HG02885 (cell line): ENCODE measurements around the gene EFCAB6.

ENCODE experiments used
- ATAC-seq: cut with Tn5 transposase; IDR thresholded peaks from one replicate; pipeline ENCODE4 v1.9.1; 2021; ENCODE audit warnings: mild to moderate bottlenecking; ENCODE audit not compliant: unreplicated experiment, poor library complexity

Gene EFCAB6

DNA sequence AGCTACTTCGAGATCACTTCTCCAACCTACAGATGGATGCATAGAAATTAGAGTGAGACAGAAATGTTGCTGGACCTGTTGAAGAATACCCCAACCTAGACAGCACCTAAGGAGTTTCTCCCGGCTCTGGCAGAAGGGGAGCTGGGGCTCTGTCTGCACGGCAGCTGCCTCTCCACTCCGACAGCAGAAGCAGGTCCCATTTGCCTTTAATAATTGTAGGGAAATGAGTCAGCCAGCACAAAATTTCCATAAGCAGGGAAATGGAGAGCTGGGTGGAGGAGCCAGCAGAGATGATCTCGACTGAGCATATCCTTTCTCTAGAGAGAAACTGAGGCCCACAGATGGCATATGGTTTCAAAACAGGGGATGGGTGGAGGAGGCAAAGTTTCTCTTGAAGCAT lies 80.1 kb downstream of the EFCAB6 start:
- no peak for ATAC-seq

- ATAC-seq, result no peak
These were observed 85.1 kb downstream of the EFCAB6 start for GRCh38 chr22:43726964-43727543.

- no peak for ATAC-seq
These were observed 85.8 kb downstream of the EFCAB6 start for GRCh38 chr22:43726322-43726721.

DNA sequence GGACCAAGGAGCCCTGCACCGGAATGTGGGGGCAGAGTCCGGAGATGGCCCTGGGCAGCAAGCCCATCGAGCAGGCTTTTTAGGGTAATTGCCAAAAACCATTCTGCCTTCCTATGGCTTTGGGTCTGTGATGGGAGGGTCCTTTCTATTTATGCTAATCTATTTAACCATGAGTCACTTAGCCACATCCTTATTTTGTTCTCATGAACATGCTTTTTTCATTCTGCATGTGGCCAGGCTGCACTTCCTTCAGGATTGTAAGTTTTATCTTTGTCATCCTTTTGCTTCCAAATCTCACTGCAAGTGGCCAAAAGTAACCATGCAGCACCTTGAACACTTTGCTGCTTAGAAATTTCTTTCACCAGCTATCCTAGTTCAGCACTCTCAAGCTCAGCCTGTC lies 88.3 kb downstream of the EFCAB6 start:
- no peak for ATAC-seq

DNA sequence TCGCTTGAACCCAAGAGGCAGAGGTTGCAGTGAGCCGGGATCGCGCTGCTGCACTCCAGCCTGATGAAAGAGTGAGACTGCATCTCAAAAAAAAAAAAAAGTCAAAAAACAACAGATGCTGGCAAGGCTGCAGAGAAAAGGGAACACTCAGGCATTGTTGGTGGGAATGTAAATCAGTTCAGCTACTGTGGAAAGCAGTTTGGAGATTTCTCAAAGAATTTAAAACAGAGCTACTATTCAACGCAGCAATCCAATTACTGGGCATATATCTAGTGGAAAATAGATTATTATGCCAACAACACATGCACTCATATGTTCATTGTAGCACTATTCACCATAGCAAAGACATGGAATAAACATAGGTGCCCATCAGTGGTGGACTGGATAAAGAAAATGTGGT lies 89.7 kb downstream of the EFCAB6 start:
- no peak for ATAC-seq

DNA sequence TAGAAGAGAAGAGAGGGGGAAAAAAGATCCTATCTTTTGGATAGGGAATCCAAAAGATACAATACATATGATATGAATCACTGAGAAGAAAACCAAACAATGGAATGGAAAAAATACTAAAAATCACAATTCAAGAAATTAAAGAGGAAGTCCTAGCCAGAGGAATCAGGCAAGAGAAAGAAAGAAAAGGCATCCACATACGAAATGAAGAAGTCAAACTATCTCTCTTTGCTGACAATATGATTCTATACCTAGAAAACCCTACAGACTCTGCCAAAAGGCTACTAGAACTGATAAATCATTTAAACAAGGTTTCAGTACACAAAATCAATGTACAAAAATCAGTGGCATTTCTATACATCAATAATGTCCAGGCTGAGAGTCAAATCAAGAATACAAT lies 91.4 kb downstream of the EFCAB6 start:
- ATAC-seq, result no peak

GRCh38 chr22:43714104-43714503 lies 98.0 kb downstream of the EFCAB6 start:
- no peak for ATAC-seq

GRCh38 chr22:43711681-43712080 lies 100.4 kb downstream of the EFCAB6 start:
- ATAC-seq, result no peak

DNA sequence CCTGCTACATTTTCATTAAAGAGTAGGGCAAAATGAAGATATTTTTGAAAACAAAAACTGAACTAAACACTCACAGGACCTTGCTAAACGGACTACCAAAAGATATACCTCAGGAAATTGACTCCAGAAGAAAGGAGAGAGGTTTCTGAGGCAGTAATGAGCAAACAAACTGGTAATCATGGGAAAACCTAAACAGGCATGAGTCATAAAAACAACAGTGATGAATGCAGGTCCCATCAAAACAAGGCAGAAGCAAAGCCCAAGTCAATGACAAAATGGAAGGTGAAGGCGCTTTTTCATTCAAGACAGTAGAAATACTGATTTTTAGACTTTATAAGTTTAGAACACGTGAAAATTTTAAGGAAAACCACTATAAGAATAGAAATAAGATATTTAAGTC lies 104.5 kb downstream of the EFCAB6 start:
- ATAC-seq, result no peak

DNA sequence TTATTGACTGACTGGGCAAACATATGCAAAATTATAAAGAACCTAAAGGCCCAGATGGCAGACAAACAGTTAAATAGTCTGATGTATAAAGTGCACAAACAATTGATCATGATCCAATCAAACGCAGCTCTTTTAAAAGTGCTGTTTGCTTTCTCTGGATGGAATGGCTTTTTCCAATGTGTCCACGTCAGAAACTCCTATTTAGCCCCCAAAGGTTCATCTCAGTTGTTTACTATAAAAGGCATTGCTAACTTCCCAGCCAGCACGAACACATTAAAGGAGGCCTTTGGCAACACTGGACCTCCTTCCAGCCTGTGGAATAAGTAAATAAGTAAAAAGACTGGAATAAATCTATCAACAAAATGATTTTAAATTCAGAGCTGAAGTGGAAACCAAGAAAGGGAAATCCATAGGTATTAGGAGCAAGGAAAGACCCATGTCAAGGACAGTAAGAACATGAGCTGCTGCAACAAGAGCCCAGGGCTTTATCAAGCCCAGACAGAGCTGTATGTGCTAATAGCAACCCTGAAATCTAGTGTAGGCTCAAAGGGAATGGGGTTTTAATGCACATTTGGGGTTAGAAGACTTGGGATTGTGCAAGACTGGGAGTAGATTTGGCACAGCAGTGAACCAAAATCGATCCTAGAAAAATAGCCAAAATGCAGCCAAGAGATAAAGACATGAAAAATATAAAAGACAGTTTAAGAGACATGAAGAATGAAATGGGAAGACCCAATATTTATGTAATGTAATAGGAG lies 105.4 kb downstream of the EFCAB6 start:
- ATAC-seq, result no peak

- ATAC-seq, result no peak
These were observed 106.0 kb downstream of the EFCAB6 start for GRCh38 chr22:43706151-43706550.

- no peak for ATAC-seq
These were observed 108.1 kb downstream of the EFCAB6 start for GRCh38 chr22:43704051-43704450.

DNA sequence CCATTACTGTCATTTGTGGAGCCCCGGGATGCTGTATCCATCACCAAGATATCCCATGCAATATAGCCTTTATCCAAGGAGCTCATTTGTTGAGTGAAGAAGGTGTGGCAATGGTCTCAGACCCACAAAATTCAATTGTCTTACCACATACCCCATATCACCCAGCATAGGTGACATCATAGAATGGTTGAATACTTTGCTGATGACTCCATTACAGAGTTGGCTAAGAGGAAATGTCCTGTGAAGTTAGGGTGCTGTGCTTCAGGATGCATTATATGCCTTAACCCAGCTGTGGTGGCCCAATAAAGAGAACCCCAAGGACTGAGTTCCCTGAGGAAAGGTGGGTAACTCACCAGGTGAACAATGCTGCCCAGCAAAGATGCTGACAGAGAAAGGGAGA lies 113.7 kb downstream of the EFCAB6 start:
- ATAC-seq, result no peak

DNA sequence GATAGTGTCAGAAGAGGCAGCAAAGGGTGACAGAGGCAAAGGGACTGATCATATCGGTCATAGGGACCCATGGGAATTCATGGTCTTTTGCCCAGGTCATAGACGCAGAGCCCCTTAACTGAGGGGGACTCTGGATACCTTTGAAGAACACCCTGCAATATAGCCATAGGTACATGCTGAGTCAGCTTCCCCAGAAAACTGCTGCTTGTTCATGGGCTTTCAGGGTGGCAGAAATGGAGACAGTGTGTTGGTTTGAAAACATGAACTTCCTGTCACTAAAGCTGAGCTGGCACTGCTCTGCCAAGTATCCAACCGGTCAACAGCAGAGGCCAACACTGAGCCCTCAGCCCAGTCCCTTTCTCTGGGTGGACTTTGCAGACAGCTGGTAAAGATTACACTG lies 114.2 kb downstream of the EFCAB6 start:
- ATAC-seq, result no peak

DNA sequence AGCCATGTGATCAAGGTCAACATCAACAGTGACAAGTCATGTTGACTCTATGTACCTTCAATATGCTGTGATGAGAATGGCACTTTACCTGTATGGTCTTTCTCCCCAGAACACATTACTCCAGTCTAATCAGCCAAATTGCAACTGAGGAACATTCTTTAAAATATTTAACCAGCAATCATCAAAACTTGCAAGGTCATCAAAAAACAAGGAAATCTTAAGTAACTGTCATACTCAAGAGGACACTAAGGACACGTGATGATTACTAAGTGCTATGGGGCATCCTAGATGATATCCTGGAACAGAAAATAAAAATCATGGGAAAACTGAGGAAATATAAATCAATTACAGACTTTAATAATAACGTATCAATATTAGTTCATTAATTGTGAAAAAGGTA lies 118.9 kb downstream of the EFCAB6 start:
- no peak for ATAC-seq

DNA sequence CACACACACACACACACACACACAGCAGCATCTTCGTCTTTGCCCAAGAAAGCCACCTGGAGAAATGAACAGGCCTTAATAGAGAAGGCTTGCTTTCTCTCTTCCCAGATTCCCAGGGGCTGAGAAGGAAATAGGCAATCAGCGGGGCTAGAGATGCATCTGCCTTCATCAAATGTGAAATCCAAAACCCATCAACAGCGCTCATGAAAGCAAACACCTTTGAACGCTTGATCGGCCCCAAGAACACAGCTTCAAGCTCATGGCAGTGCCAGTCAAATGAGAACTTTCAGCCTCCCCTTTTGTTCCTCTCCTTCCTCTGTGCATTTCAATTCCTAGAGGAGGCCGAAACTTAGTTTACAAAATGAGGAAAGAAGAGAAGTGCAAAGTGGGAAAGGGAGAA lies 122.7 kb downstream of the EFCAB6 start:
- ATAC-seq, result no peak

DNA sequence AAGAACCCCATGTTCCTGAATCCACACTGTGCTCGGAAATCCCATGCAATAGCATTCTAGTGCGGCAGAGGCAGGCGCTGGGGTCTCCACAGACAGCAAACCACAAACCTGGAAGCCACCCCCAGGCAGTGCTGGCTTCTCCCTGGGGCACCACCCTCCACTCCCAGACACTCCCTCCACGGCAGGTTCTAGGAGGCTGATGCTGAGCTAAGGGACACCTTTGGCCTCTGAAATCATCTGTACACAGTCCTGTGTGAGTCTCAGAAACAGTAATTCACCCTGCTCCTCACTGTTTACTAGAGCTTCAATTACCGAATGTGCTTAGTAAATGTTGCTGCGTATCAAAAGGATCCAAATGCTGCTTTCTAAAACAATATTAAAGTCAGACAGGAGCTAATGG lies 129.3 kb downstream of the EFCAB6 start:
- ATAC-seq, result no peak

DNA sequence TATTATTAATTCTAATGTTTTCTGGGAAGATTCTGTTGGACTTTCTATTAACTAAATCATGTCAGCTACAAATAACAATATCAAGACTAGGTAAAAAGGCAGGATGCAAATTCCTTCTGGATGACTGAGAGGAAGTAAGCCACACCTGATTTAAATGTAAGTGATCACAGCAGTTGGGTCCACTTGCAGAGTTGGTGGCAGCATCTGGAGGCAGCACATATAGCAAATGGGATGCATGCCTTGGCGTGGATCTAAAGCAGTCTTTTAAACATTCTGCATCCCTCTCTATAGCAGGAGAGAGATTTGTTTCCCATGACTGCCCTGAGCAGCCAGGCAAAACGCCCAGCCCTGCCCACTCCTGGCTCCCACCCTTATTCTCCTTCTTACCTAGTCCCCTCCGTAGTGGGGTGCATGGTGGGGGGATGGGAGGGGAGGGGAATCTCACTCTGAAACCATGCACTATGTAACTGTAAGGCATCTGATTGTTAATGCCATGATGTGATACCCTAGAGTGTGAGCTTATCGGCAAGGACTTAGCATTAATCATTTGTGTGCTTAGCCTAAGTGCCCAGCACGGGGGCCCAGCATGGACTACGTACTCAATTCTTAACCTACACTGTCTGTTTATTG lies 130.3 kb downstream of the EFCAB6 start:
- no peak for ATAC-seq

- no peak for ATAC-seq
These were observed 141.6 kb downstream of the EFCAB6 start for GRCh38 chr22:43670513-43670912.

GRCh38 chr22:43669190-43669589 lies 142.9 kb downstream of the EFCAB6 start:
- no peak for ATAC-seq

DNA sequence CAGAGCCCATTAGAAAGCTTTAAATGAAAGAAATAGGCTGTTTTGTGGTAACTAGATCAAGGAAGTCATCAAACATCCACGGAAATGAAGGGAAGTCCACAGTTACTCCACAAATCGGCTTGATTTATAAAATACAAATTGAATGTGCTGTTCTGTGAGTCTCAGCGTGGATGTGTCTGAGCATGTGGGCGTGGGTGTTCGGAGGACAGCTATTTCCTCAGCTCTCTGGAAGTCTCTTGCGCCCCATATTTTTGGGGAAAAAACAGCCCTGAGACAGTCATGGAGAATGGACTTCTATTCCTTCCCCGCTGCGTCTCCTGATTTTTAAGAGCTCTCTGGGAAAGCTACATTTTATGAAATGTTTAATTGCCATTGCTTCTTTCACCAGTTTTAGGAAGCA lies 144.4 kb downstream of the EFCAB6 start:
- ATAC-seq, result no peak

DNA sequence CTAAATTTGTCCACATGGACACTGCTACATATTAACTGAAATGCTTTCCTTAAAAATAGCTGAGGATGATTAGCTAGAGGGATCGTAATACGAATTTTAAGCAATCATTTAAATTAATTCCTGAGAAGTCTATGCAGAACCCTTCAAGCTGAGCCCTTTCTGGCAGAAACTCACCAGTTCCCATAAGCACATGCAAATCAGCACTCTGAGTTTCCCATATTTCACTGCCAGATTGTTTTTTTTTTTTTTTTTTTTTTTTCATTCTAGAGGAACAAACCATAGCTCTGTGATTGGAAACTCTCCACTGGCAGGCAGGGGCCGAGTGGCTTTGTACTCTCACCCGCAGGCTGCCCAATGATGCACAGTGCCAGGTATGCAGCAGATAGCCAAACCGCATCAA lies 145.6 kb downstream of the EFCAB6 start:
- ATAC-seq, result no peak
